CD4-positive, alpha-beta memory T cell (primary cell): Measurements from ENCODE around the gene PTGES. TPM values are rescaled to one million over a fixed set of nuclear protein-coding genes. Genes with fewer than 3 reads are reported as not detected.

Experiments used
- CTCF ChIA-PET: fragments of 350-600 bp; sonication (Branson Sonifier 250); formaldehyde crosslinking; loops from one replicate; lab custom pipeline; 2021; ENCODE audit warnings: inconsistent platforms; ENCODE audit not compliant: partially characterized antibody; lab: Charles Lee
- POLR2A ChIA-PET: fragments of 350-600 bp; sonication (Branson Sonifier 250); formaldehyde crosslinking; loops from one replicate; lab custom pipeline; 2021; ENCODE audit not compliant: partially characterized antibody; lab: Charles Lee
- DNase-seq, 5 donors: peaks; one replicate each; pipeline versions ENCODE4 v3.0.0 to v3.0.0-alpha.2; 2020 to 2022; ENCODE audit warnings: mixed read lengths in 1 of 5
- H3K27ac ChIP-seq: one replicate; pipeline ENCODE4 v1.7.0; 2013; ENCODE audit warnings: low read depth, low read length
- H3K27me3 ChIP-seq: 2 replicates; pipeline ENCODE4 v1.7.0; 2013; ENCODE audit warnings: mild to moderate bottlenecking, low read length, moderate library complexity; ENCODE audit not compliant: insufficient read depth
- H3K36me3 ChIP-seq: 2 replicates; pipeline ENCODE4 v1.7.0; 2013; ENCODE audit warnings: mild to moderate bottlenecking, low read length, moderate library complexity; ENCODE audit not compliant: insufficient read depth
- H3K4me1 ChIP-seq: 2 replicates; pipeline ENCODE4 v1.7.0; 2013; ENCODE audit warnings: mild to moderate bottlenecking, low read length, moderate library complexity; ENCODE audit not compliant: insufficient read depth
- H3K4me3 ChIP-seq, 2 donors: one replicate each; pipeline ENCODE4 v1.7.0; 2013; ENCODE audit warnings: low read length in 2 of 2, mild to moderate bottlenecking in 1 of 2
- H3K9me3 ChIP-seq, 2 donors: one replicate each; pipeline ENCODE4 v1.7.0; 2013; ENCODE audit warnings: low read length in 2 of 2, control low read depth in 1 of 2; ENCODE audit not compliant: control insufficient read depth in 1 of 2
- H3K27ac Mint-ChIP-seq, 7 donors: one replicate each; pipeline ENCODE4 v1.8.0; 2020 to 2021; ENCODE audit warnings: mixed read lengths in 7 of 7, mild to moderate bottlenecking in 6 of 7, inconsistent platforms in 3 of 7, moderate library complexity in 3 of 7
- H3K27me3 Mint-ChIP-seq, 2 donors: one replicate each; pipeline ENCODE4 v1.8.0; 2020 to 2021; ENCODE audit warnings: mixed read lengths in 2 of 2
- H3K36me3 Mint-ChIP-seq, 2 donors: one replicate each; pipeline ENCODE4 v1.8.0; 2020 to 2021; ENCODE audit warnings: mixed read lengths in 2 of 2, inconsistent platforms in 1 of 2, mild to moderate bottlenecking in 1 of 2
- H3K4me1 Mint-ChIP-seq, 4 donors: one replicate each; pipeline ENCODE4 v1.8.0; 2020 to 2021; ENCODE audit warnings: mixed read lengths in 4 of 4, mild to moderate bottlenecking in 1 of 4
- H3K4me3 Mint-ChIP-seq, 8 donors: one replicate each; pipeline ENCODE4 v1.8.0; 2020 to 2021; ENCODE audit warnings: mixed read lengths in 8 of 8, mild to moderate bottlenecking in 7 of 8, moderate library complexity in 6 of 8, inconsistent platforms in 3 of 8
- H3K9me3 Mint-ChIP-seq, 8 donors: one replicate each; pipeline ENCODE4 v1.8.0; 2020 to 2021; ENCODE audit warnings: mixed read lengths in 8 of 8, mild to moderate bottlenecking in 5 of 8, inconsistent platforms in 3 of 8, moderate library complexity in 1 of 8
- intact Hi-C: fragments of 100-400 bp; cut with micrococcal nuclease; formaldehyde crosslinking; loops from one replicate; pipeline ENCODE4 v1.15.1; 2023
- polyA plus RNA-seq, 2 donors: library from polyadenylated mRNA; unstranded; fragments of 300-500 nt; fragmentation: Illumina TruSeq; gene quantifications; one replicate each; pipeline ENCODE4 v1.2.3, GENCODE V29; 2021
- total RNA-seq, 2 experiments: library from RNA; stranded (reverse); gene quantifications; one replicate each; pipeline ENCODE4 v1.2.3, GENCODE V29; 2021

Gene PTGES
- total and polyA plus RNA-seq, 4 experiments from 2014 or later = not detected

DNA sequence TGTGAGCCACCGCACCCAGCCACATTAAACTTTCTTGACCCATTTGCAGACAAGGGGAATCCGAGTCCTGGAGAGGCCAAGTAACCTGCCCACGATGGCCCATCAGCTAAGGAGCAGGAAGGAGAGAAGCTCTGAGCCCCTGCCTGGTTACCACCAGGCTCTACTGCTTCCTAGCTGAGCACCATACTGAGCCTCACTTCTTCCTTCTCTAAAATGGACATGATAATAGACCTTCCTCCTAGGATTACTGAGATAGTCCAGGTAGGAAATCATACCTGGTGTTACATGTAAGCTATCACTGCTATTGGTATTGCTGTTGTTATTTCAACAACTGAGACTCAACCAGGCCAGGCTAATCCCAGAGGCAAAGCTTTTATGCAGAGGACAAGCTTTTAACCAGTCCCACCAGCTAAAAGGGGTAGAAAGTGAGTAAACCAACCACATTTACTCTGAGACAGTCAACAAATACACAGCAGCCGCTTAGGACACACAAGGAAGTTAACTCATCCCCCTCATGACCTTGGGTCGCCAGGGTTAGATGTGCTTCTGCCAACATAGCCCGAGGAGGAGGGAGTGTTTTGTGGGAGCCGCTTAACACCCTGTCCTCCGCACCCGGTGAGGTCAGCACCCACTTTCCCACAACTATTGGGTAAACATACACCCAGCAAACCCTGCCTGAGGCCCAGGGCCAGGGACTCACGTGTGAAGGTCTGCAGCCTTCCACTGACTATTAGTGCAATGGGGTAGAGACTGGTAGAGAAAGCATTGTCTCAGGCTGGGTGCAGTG lies 20.6 kb upstream of the PTGES start:
- no peaks in the 10 kb centered on the region for H3K36me3 Mint-ChIP-seq
- Histone ChIP-seq H3K9me3 (no peaks in the 10 kb centered on the region), H3K27me3 (no peaks in the 10 kb centered on the region), H3K27ac (no peak overlapping the region), H3K4me3 (no peak overlapping the region), H3K36me3 (no peaks in the 10 kb centered on the region), H3K4me1 (peaks cover 10% of the 10 kb centered on the region)
- ChIA-PET CTCF (interaction anchor here (1.4 to 1.8 kb wide), 4 partner anchors 8 to 36 kb away, joined by 3 to 6 read pairs (median 4); no protein-coding TSS in a partner anchor), POLR2A (interaction anchor here (1.1 kb wide), 1 partner anchor 36 kb away, joined by 4 read pairs; no protein-coding TSS in a partner anchor)
- no peak overlapping the region for H3K27ac Mint-ChIP-seq
- no peaks in the 10 kb centered on the region for H3K9me3 Mint-ChIP-seq
- peaks cover 8 to 11% of the 10 kb centered on the region in 2 donors for H3K27me3 Mint-ChIP-seq
- intact Hi-C loops = no loop called here
- no peak overlapping the region for H3K4me3 Mint-ChIP-seq
- DNase-seq = no peak
- peaks cover 2 to 10% (median 7%) of the 10 kb centered on the region in 4 donors for H3K4me1 Mint-ChIP-seq

- no peaks in the 10 kb centered on the region for H3K4me1 Mint-ChIP-seq
- POLR2A ChIA-PET = no interaction called here
- H3K4me3 Mint-ChIP-seq = no peak overlapping the region
Observed at GRCh38 chr9:129770741-129771140, 17.9 kb upstream of the PTGES start.

GRCh38 chr9:129769669-129770068 lies 16.8 kb upstream of the PTGES start:
- no peaks in the 10 kb centered on the region for H3K27me3 ChIP-seq
- ChIA-PET POLR2A (no interaction called here), CTCF (interaction anchor here (1.2 kb wide), 1 partner anchor 13 kb away, joined by 9 read pairs; no protein-coding TSS in a partner anchor)
- H3K4me1 ChIP-seq = no peaks in the 10 kb centered on the region
- Mint-ChIP-seq H3K9me3 (no peaks in the 10 kb centered on the region), H3K27me3 (peaks cover 3 to 7% of the 10 kb centered on the region in 2 donors), H3K36me3 (no peaks in the 10 kb centered on the region), H3K27ac (no peak overlapping the region), H3K4me1 (no peaks in the 10 kb centered on the region), H3K4me3 (no peak overlapping the region)
- no peaks in the 10 kb centered on the region for H3K36me3 ChIP-seq
- H3K9me3 ChIP-seq = no peaks in the 10 kb centered on the region
- DNase-seq = no peak
- intact Hi-C loops = no loop called here
- no peak overlapping the region for H3K4me3 ChIP-seq
- H3K27ac ChIP-seq = no peak overlapping the region

More at GRCh38 chr9:129770741-129771140, 17.9 kb upstream of the PTGES start:
- H3K9me3 ChIP-seq = no peaks in the 10 kb centered on the region
- Mint-ChIP-seq H3K9me3 (no peaks in the 10 kb centered on the region), H3K36me3 (no peaks in the 10 kb centered on the region), H3K27me3 (peaks cover 3 to 7% of the 10 kb centered on the region in 2 donors), H3K27ac (no peak overlapping the region)
- H3K27me3 ChIP-seq = no peaks in the 10 kb centered on the region
- intact Hi-C loops = no loop called here
- CTCF ChIA-PET = no interaction called here
- no peak for DNase-seq
- no peaks in the 10 kb centered on the region for H3K4me1 ChIP-seq
- H3K4me3 ChIP-seq = no peak overlapping the region
- no peaks in the 10 kb centered on the region for H3K36me3 ChIP-seq
- H3K27ac ChIP-seq = no peak overlapping the region

- H3K9me3 ChIP-seq = no peaks in the 10 kb centered on the region
- H3K4me3 ChIP-seq = no peak overlapping the region
- no peak overlapping the region for H3K27ac Mint-ChIP-seq
- H3K36me3 Mint-ChIP-seq = no peaks in the 10 kb centered on the region
- H3K4me1 ChIP-seq = no peaks in the 10 kb centered on the region
- H3K27me3 ChIP-seq = no peaks in the 10 kb centered on the region
- ChIA-PET POLR2A (no interaction called here), CTCF (interaction anchor here (1.2 kb wide), 1 partner anchor 14 kb away, joined by 9 read pairs; no protein-coding TSS in a partner anchor)
- intact Hi-C loops = no loop called here
- H3K9me3 Mint-ChIP-seq = no peaks in the 10 kb centered on the region
- no peaks in the 10 kb centered on the region for H3K36me3 ChIP-seq
- no peaks in the 10 kb centered on the region for H3K4me1 Mint-ChIP-seq
- peaks cover 0 to 3% of the 10 kb centered on the region in 2 donors for H3K27me3 Mint-ChIP-seq
- H3K27ac ChIP-seq = no peak overlapping the region
- DNase-seq = no peak
- H3K4me3 Mint-ChIP-seq = no peak overlapping the region
Observed at GRCh38 chr9:129768486-129768885, 15.6 kb upstream of the PTGES start.

DNA sequence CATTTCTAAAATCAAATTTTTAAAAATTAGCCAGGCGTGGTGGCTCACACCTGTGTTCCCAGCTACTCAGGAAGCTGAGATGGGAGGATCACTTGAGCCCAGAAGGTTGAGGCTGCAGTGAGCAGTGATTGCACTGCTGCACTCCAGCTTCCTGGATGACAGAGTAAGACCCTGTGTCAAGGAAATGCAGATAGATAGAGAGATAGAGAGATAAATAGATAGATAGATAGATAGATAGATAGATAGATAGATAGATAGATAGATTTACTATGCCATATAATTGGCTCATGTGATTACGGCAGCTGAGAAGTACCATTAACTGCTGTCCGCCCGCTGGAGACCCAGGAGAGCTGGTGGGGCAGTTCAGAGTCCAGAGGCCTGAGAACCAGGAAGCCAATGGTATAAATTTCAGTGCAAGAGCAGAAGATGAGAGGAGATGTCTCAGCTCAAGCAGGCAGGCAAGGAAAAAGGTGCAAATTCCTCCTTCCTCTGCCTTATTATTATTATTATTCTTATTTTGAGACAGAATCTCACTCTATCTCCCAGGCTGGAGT lies 13.0 kb upstream of the PTGES start:
- Mint-ChIP-seq H3K27me3 (peaks cover 0 to 2% of the 10 kb centered on the region in 2 donors), H3K36me3 (no peaks in the 10 kb centered on the region)
- POLR2A ChIA-PET = no interaction called here

DNA sequence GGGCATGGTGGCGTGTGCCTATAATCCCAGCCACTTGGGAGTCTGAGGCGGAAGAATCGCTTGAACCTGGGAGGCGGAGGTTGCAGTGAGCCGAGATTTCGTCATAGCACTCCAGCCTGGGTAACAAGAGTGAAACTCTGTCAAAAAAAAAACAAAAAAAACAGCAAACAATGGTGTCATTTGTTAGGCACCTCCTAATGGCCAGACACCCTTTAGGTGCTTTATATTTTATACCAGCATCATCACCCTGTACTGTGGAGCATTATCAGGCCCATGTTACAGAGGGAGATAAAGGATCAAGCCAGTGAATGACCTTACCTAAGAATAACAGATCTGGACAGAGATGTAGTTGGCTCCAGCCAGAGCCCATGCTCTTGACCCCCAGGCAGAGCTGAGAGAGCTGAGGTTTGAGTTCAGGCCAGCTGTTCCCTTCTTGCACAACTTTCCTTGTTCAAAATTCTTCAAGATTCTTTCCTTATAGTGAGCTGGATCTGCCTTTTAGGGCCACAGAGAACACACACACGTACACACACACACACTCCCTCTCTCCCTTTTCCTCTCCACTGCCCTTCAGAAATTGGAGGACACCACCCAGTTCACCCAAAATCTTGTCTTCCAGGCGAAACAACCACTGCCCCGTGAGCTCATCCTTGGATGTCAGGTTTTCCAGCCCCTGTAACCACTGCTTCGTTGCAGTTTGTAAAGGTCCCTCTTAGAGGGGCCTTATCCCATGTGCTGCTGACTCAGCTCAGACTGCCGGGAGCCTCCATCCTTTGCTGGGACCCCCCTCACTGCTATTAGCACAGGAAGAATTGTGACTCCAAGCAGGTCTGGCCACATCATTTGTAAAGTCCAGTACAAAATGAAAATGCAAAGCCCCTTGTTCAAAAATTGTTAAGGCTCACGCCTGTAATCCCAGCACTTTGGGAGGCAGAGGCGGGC lies 10.4 kb upstream of the PTGES start:
- ChIA-PET CTCF (interaction anchor here (0.6 to 1.9 kb wide), 2 partner anchors 18 to 20 kb away, joined by 3 to 6 read pairs; no protein-coding TSS in a partner anchor), POLR2A (no interaction called here)
- Histone ChIP-seq H3K4me3 (no peak overlapping the region), H3K36me3 (no peaks in the 10 kb centered on the region), H3K9me3 (no peaks in the 10 kb centered on the region), H3K27me3 (no peaks in the 10 kb centered on the region), H3K27ac (no peak overlapping the region), H3K4me1 (no peaks in the 10 kb centered on the region)
- H3K4me1 Mint-ChIP-seq = peaks cover 0 to under 1% (median 0%) of the 10 kb centered on the region in 4 donors
- DNase-seq = no peak
- peaks cover 2% of the 10 kb centered on the region in 2 donors for H3K27me3 Mint-ChIP-seq
- H3K27ac Mint-ChIP-seq = peak overlapping the region in 2 of 7 donors; percentile 18 to 46
- no peaks in the 10 kb centered on the region for H3K9me3 Mint-ChIP-seq
- no peaks in the 10 kb centered on the region for H3K36me3 Mint-ChIP-seq
- H3K4me3 Mint-ChIP-seq = no peak overlapping the region
- intact Hi-C loops = no loop called here

More for the DNA sequence above, 13.0 kb upstream of the PTGES start:
- H3K27ac Mint-ChIP-seq = no peak overlapping the region
- no peak overlapping the region for H3K27ac ChIP-seq
- H3K36me3 ChIP-seq = no peaks in the 10 kb centered on the region
- H3K4me1 Mint-ChIP-seq = no peaks in the 10 kb centered on the region
- no peak overlapping the region for H3K4me3 Mint-ChIP-seq
- H3K27me3 ChIP-seq = no peaks in the 10 kb centered on the region
- no peaks in the 10 kb centered on the region for H3K4me1 ChIP-seq
- no peak for DNase-seq
- intact Hi-C loops = no loop called here
- H3K9me3 ChIP-seq = no peaks in the 10 kb centered on the region
- H3K4me3 ChIP-seq = no peak overlapping the region
- CTCF ChIA-PET = interaction anchor here (1.2 to 1.9 kb wide), 2 partner anchors 18 to 636 kb away, joined by 3 to 6 read pairs; no protein-coding TSS in a partner anchor
- no peaks in the 10 kb centered on the region for H3K9me3 Mint-ChIP-seq
